Activated T-cell treated with anti-CD3 and anti-CD28 coated beads, Interleukin-2, amount 50 U/mL, for 4 hours (primary cell): Measurements from ENCODE around the gene GBA2. TPM values are rescaled to one million over a fixed set of nuclear protein-coding genes. Genes with fewer than 3 reads are reported as not detected.
A peak's percentile ranks its signal among the peaks of the same experiment; 100 is the strongest.

Source experiments
- ATAC-seq, 2 donors: fragments of 200-7000 bp; cut with Tn5 transposase; one replicate each; pipeline ENCODE4 v1.10.0; 2021
- DNase-seq: peaks from one replicate; pipeline ENCODE4 v3.0.0-alpha.2; 2020
- H3K27me3 Mint-ChIP-seq: one replicate; pipeline ENCODE4 v1.8.0; 2021; ENCODE audit warnings: low read depth, mixed read lengths
- H3K36me3 Mint-ChIP-seq: one replicate; pipeline ENCODE4 v1.8.0; 2022; ENCODE audit warnings: mixed read lengths; ENCODE audit not compliant: insufficient read depth
- H3K4me1 Mint-ChIP-seq: one replicate; pipeline ENCODE4 v1.8.0; 2021; ENCODE audit warnings: low read depth, mixed read lengths
- H3K4me3 Mint-ChIP-seq: one replicate; pipeline ENCODE4 v1.8.0; 2021; ENCODE audit warnings: mild to moderate bottlenecking, moderate library complexity, mixed read lengths
- H3K9me3 Mint-ChIP-seq: one replicate; pipeline ENCODE4 v1.8.0; 2021; ENCODE audit warnings: mixed read lengths
- total RNA-seq, 3 donors: library from RNA; stranded (reverse); gene quantifications; one replicate each; pipeline ENCODE4 v1.2.1, GENCODE V29; 2021

Gene GBA2
- total RNA-seq, 3 donors from 2014 or later, result 29.9 to 34.8 (median 33.2) TPM

DNA sequence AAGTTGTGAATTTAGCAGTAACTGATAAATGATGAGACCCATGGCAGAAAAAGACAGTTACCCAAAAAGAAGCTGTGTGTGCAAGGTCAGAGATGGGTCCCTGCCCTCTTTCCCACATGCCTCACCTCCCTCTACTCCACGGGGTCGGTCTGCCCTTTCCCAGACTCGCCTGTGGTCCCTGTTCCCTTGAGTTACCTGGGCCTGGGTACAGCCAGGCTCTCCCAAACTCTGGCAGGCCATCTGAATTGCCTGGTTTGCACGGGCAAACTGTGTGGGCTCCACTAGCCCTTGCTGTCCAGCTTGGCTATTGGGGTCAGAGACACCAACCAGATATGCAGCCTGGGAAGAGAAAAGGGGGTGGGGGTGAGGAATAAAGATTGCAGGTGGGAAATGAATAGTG is 40.9 kb downstream of the GBA2 start:
- DNase-seq, result no peak
- peaks cover 3% of the 10 kb centered on the region for H3K4me1 Mint-ChIP-seq
- peaks cover 65% of the 10 kb centered on the region for H3K36me3 Mint-ChIP-seq
- no peaks in the 10 kb centered on the region for H3K27me3 Mint-ChIP-seq
- no peak overlapping the region for H3K4me3 Mint-ChIP-seq
- no peaks in the 10 kb centered on the region for H3K9me3 Mint-ChIP-seq
- ATAC-seq, result no peak

DNA sequence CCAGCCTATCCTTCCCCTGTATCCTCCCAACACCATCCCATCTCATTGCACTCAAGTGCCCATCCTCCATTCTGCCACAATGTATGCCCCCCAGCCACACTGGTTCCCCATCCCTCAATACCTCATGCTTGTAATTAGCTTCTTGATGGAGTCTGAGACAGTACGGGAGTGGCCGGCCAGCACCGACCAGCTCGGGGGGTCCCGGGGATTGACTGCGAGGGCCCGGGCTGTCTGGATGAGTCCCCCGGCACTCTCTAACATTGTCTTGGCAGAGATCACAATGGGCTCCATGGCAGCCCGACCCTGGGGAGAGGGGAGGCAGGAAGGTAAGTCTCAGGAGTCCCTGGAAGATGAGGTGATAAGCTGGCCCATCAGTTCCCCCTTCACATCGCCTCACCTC is 42.1 kb downstream of the GBA2 start:
- Mint-ChIP-seq H3K36me3 (peaks cover 69% of the 10 kb centered on the region), H3K4me1 (peaks cover 1% of the 10 kb centered on the region), H3K4me3 (no peak overlapping the region), H3K27me3 (no peaks in the 10 kb centered on the region), H3K9me3 (no peaks in the 10 kb centered on the region)
- ATAC-seq (no peak), DNase-seq (no peak)

DNA sequence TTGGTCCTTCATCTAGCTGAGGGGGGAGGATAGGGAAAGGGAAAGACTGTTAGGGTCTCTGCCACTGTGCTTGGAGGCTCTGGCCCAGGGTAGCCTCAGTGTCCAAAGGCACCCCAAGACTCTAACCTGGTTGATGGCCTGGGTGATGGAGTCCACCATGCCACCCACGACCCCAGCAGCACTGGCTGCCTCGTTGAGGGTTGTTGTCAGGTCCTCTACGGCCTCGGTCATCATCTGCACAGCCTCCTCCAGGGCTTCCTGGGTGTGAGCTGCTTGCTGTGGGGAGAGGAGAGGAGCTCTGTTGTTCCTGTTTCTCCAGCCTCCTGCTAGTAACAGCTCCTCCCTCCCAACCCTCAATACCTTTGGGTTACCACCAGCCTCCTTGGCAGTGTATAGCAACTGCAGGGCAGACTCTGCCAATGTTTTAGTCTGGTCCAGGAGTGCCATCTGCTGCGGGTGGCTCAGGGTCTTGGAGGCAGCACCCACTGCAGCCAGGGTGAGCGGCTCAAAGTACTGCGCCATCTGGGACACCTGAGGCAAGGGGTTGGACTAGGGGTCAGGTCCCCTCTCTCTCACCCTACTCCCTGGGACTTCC is 43.1 kb downstream of the GBA2 start:
- H3K4me1 Mint-ChIP-seq, result no peaks in the 10 kb centered on the region
- peaks cover 59% of the 10 kb centered on the region for H3K36me3 Mint-ChIP-seq
- no peaks in the 10 kb centered on the region for H3K27me3 Mint-ChIP-seq
- no peak overlapping the region for H3K4me3 Mint-ChIP-seq
- no peaks in the 10 kb centered on the region for H3K9me3 Mint-ChIP-seq
- no peak for ATAC-seq
- DNase-seq, result no peak

DNA sequence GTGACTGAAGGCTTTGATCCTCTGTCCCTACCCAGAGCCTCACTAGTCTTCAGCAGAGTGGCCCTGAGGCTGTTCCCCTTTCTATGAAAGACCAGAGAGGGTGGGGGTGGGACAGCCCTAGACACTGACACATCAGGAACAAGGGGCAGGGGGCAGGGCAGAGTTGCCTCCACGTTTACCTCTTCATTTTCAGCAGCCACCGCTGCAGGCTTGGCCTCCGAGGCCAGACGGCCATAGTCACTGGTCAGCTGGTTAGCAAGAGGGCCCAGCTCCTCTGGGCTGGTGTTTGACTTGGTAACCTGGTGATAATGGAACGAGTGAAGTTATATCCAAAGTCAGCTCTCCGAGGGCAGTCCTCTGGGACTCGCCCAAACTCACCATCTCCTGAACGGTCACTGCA is 43.7 kb downstream of the GBA2 start:
- ATAC-seq, result no peak
- Mint-ChIP-seq H3K4me3 (no peak overlapping the region), H3K4me1 (no peaks in the 10 kb centered on the region), H3K27me3 (no peaks in the 10 kb centered on the region), H3K9me3 (no peaks in the 10 kb centered on the region), H3K36me3 (peaks cover 53% of the 10 kb centered on the region)
- DNase-seq, result no peak

DNA sequence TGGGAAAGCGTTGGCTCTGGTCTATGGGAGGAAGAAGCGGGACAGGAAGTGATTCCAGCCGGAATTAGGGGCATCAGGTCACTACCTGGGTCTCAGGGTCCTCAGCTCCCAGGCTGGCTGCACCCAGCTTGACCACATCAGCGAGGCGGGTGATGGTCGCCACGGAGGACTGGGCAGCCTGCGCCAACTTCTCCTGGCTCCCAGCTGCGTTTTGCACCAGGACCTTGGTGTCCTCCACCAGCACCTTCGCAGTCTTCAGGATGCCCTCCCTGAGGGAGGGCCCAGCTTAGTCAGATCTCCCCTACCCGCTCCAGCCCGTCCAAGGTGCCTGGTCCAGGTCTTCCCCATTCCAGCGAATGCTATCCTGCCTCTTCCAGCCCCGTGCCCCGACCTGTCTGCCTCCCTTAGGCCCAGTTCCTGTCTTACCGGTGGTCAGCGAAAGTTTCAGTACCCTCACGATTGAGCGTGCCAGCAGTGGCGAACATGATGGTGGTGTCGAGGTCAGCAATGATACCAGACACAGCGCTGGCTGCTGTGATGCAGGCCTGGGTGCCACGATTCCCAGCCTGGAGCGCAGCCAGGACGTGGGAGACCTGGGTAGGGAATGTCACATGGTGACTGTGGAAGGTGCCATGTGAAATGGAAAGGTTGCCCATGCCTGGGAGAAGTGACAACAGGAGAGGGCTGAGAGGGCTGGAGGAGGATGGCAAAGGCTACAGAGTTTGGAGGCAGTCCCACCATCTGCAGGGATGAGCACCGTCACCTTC is 44.9 kb downstream of the GBA2 start:
- Mint-ChIP-seq H3K27me3 (no peaks in the 10 kb centered on the region), H3K36me3 (peaks cover 48% of the 10 kb centered on the region), H3K4me3 (no peak overlapping the region), H3K4me1 (no peaks in the 10 kb centered on the region), H3K9me3 (no peaks in the 10 kb centered on the region)
- DNase-seq (no peak), ATAC-seq (no peak)

DNA sequence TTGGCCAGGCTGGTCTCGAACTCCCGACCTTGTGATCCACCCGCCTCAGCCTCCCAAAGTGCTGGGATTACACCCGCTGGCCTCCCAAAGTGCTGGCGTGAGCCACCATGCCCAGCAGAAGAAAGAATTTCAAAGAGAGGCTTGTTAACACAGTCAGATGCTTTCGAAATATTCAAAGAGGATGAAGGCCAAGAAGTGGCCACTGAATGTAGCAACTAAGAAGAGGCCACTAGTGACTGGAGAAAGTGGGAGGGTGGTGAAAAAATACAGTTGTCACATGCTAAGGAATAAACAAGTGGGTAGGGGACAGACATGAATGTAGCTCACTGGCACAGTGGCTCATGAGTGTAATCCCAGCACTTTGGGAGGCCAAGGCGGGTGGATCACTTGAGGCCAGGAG is 46.3 kb downstream of the GBA2 start:
- Mint-ChIP-seq H3K9me3 (no peaks in the 10 kb centered on the region), H3K4me3 (no peak overlapping the region), H3K4me1 (no peaks in the 10 kb centered on the region), H3K27me3 (no peaks in the 10 kb centered on the region), H3K36me3 (peaks cover 43% of the 10 kb centered on the region)
- ATAC-seq (no peak), DNase-seq (no peak)

DNA sequence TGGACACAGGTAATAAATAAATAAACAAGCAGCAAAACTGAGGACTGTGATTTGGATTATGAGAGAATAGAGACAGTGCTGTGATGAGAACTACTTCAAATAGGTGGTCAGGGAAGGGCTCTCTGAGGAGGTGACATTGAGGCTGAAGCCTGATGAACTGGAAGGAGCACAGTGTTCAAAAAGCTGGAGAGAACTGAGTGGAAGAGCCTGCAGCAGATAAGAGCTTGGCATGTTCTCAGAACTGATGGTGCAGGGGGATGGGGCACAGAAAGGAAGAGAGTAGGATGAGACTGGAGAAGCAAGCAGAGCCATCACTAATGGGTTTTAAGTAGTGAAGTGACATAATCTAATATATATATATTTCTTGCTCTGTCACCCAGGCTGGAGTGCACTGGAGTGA is 48.1 kb downstream of the GBA2 start:
- Mint-ChIP-seq H3K4me1 (peaks cover 5% of the 10 kb centered on the region), H3K36me3 (peaks cover 41% of the 10 kb centered on the region), H3K9me3 (no peaks in the 10 kb centered on the region)

DNA sequence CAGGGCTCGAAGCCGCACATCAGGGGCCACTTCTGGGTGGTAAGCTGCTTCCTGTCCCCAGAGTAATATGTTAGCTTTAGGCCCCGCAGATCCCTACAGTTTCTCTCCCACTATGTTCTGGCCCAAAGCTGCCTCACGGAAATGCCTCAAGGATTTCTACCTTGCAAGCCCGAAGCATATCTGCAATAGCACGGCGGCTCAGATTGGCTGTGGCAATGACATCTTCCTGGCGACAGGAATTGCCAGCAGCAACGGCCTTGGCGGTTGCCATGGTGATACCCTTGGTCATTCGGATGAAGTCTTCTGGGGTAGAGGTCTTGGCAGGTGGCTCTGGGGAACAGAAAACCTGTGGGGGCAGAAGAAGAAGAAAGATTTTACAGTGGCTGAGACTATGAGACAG is 49.0 kb downstream of the GBA2 start:
- Mint-ChIP-seq H3K36me3 (peaks cover 36% of the 10 kb centered on the region), H3K4me1 (peaks cover 5% of the 10 kb centered on the region), H3K9me3 (no peaks in the 10 kb centered on the region), H3K4me3 (no peak overlapping the region), H3K27me3 (no peaks in the 10 kb centered on the region)
- no peak for DNase-seq
- no peak for ATAC-seq

More for the DNA sequence above, 48.1 kb downstream of the GBA2 start:
- Mint-ChIP-seq H3K4me3 (no peak overlapping the region), H3K27me3 (no peaks in the 10 kb centered on the region)
- DNase-seq (no peak), ATAC-seq (no peak)

DNA sequence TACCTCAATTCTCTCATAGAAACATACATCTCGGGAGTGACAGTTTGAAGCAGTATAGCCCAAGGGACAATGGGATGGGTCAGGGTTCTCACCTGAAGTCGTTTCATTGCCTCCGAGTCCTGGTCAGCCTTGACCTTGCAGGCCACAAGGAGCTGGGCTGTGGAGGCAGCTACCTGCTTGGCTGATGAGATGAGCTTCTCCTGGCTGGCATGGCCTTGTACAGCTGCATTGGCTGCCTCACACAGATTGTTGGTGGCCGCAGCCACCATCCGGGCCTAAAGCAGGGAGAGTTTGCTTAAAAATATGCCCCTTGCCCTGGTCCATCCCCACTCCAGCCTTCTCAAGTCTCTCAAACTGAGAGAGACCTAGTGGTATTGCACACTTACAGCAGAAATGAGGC is 50.8 kb downstream of the GBA2 start:
- Mint-ChIP-seq H3K36me3 (peaks cover 22% of the 10 kb centered on the region), H3K9me3 (no peaks in the 10 kb centered on the region), H3K4me1 (peaks cover 5% of the 10 kb centered on the region), H3K27me3 (no peaks in the 10 kb centered on the region), H3K4me3 (no peak overlapping the region)
- DNase-seq (no peak), ATAC-seq (no peak)

DNA sequence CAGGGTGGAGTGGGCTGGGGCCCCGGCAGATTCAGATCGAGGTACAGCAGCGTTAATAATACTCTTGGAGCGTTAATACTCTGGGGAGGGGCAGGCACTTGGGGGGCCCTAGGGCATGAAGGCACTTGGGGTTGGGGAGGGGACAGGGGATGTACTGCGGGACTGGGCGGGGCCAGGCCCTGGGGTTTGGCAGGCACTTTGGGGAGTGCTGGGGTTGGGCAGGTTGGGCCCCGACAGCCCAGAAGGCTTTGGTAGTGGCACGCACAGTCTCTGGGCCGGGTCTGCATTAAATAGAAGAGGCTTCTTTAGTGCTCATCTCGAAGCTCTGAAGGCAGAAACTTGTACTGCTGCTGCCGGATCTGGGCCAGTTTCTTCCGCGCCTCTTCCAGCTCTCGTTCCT is 51.5 kb downstream of the GBA2 start:
- no peak for ATAC-seq
- no peaks in the 10 kb centered on the region for H3K27me3 Mint-ChIP-seq
- no peak overlapping the region for H3K4me3 Mint-ChIP-seq
- H3K9me3 Mint-ChIP-seq, result no peaks in the 10 kb centered on the region
- peaks cover 5% of the 10 kb centered on the region for H3K4me1 Mint-ChIP-seq
- peaks cover 15% of the 10 kb centered on the region for H3K36me3 Mint-ChIP-seq
- no peak for DNase-seq

DNA sequence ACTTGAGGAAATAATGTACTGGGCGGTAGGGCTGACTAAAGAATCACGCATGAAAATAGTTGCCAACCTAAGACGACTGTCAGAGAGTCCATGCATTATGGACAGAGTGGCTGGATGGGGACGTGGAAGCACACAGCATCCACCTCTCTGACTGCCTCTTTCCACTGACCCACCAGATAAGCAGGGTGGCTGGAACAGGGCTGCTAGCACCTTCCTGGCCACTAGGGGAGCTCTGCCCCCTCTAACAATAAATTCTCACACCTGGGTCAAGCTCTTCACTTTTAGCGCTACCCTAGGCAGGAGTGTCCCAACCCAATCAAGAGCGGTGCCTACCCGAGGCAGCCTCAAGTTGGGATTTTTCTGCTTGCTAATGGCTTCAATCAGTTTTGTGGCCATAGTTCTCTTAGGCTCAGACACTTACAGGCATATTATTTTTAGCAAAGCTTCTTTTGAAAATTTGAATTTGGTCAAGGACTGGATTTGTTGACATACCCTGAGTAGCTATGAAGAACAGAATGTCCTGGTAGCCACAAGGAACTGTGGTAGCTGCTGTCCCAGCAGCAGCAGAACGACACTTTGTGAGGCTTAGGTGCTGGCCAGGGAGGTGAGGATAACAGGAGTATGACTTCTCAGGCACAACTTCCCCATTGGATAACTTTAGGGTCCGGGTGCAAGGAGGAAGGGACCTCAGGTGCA is 52.4 kb downstream of the GBA2 start:
- Mint-ChIP-seq H3K4me1 (peaks cover 6% of the 10 kb centered on the region), H3K36me3 (peaks cover 15% of the 10 kb centered on the region), H3K27me3 (no peaks in the 10 kb centered on the region), H3K4me3 (no peak overlapping the region), H3K9me3 (no peaks in the 10 kb centered on the region)
- ATAC-seq, result peak; percentile 90 to 91
- peak; percentile 48 for DNase-seq

DNA sequence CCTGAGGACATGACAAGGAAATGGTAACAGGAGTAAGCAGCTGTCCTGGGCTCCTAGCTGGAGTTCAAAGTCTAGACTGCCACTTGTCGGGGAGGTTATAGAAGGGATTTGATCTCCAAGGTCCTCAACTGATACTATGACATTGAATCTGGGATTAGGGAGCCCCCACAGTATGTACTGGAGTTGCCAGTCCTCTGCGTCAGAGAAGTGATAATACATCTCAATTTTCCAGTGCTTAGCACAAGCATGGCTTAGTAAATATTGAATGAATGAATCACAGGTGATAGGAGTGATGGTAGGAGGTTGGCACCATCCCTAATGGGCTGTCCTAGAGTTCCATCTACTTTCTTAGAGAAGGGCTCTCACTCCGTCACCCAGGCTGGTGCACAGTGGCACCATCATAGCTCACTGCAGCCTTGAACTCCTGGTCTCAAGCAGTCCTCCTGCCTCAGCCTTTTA is 53.1 kb downstream of the GBA2 start:
- DNase-seq, result no peak
- peaks cover 8% of the 10 kb centered on the region for H3K4me1 Mint-ChIP-seq
- no peak for ATAC-seq
- H3K9me3 Mint-ChIP-seq, result no peaks in the 10 kb centered on the region
- peaks cover 15% of the 10 kb centered on the region for H3K36me3 Mint-ChIP-seq
- no peaks in the 10 kb centered on the region for H3K27me3 Mint-ChIP-seq
- no peak overlapping the region for H3K4me3 Mint-ChIP-seq

DNA sequence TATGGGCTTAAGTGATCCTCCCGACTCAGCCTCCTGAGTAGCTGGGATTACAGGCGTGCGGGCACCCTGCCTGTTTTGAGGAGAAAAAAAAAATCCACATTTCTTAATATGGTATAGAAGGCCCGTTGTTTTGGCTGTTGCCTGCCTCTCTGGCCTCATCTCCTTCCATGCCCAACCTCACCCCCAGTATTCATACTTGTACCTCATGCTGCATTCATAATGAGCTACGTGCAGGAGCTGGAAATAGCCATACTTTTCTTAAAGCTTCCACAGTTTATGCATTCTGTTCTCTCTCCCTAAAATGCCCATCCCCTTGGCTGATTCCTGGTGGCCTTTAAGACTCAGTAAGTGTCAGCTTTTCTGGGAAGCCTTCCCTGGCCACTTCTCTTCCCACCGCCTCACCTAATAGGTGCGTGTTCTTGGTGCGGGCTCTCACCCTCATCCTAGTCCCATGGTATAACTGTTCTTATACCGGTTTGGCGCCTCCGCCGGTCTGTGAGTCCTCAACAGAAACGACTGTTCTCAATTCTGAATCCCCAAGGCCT is 57.2 kb downstream of the GBA2 start:
- ATAC-seq (no peak), DNase-seq (no peak)
- no peaks in the 10 kb centered on the region for H3K27me3 Mint-ChIP-seq
- peak overlapping the region; percentile 81 for H3K4me3 Mint-ChIP-seq
- peaks cover 22% of the 10 kb centered on the region for H3K4me1 Mint-ChIP-seq
- peaks cover 5% of the 10 kb centered on the region for H3K36me3 Mint-ChIP-seq
- no peaks in the 10 kb centered on the region for H3K9me3 Mint-ChIP-seq

DNA sequence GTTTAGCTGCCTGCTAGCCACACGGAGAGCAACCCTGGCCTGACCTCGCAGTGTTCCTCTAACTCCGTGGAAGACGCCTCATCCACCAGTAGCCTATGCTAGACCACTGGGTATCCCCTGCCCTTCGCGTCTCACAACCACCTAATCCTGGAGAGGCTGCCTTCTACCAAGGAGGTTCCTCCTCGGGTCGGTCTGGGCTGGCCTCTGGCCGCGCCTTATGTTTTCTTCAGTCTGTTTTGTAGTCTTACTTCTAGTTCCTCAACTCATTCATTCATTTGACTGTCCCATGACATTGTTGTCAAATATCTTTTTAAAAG is 57.7 kb downstream of the GBA2 start:
- peak overlapping the region; percentile 81 for H3K4me3 Mint-ChIP-seq
- H3K4me1 Mint-ChIP-seq, result peaks cover 20% of the 10 kb centered on the region
- H3K27me3 Mint-ChIP-seq, result no peaks in the 10 kb centered on the region
- H3K9me3 Mint-ChIP-seq, result no peaks in the 10 kb centered on the region
- ATAC-seq (no peak), DNase-seq (no peak)
- no peaks in the 10 kb centered on the region for H3K36me3 Mint-ChIP-seq
